Stimulated activated CD4-positive, alpha-beta T cell treated with anti-CD3 and anti-CD28 coated beads, Interleukin-4, amount 100 ng/mL, for 1 hour (primary cell): ENCODE measurements around the gene GARNL3.
A peak's percentile ranks its signal among the peaks of the same experiment; 100 is the strongest.

Experiments
- DNase-seq: peaks from one replicate; pipeline ENCODE4 v3.0.0-alpha.2; 2020

Gene GARNL3

DNA sequence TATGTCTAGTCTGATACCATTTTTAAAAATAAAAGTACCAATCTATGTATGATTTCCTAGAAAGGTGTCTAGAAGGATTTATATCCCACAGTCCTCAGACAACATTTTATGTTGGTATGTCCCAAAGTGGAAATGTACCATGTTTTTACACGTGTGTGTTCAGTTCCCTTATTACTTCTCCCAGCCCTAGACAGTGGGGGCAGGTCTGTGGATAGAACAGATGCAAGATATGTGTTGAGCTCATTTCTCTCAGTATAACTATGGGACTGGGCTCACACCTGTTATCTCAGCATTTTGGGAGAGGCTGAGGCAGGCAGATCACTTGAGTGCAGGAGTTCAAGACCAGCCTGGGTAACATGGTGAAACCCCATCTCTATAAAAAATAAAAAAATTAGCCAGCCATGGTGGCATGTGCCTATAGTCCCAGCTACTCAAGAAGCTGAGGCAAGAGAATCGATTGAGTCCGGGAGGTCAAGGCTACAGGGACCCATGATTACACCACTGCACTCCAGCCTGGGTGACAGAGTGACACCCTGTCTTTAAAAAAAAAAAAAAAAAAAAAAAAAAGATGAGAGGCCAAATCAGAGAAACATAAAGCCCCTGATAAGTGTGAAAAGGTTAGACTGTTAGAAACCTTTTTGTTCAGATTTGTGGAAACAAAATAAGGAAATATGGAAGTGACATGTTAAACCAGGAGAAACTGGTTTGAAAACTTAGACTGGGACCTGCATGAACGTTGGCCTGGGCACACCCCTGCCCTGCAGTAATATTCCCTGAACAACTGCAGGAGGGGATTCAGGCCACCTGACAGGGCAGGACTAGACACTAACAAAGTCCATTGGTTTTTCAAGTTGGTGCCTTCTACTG, 125.0 kb downstream of the GARNL3 start:
- no peak for DNase-seq

DNA sequence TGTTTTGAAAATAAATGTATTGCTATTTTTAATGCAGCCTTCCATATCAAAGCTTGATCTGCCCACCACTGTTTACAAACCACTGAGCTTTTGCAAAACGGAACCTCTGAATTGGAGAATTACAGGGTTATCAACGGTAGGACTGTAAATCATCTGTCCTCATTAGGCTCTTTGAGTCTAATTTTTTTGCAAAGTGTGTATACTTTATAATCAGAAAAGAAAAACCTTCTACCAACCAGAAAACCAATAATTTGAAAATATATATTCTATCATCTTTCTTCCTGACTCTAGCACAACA, 125.6 kb downstream of the GARNL3 start:
- no peak for DNase-seq

DNA sequence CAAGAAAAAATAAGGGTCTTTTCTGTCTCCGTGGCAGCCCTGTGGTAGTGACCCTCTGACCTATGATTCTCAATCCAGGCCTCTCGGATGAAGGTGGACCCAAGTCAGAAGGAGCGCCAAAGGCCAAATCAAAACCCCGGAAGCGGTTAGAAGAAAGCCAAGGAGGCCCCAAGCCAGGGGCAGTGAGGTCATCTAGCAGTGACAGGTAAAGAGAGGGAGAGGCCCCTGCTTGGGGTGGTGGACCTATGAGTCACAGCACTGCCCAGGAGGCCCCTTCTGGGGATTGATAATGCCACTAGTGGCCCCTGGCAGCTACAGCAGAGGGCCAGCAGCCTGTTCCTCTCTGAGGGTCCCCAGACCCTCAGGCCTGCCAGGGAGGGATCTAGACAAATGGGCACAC, 126.0 kb downstream of the GARNL3 start:
- DNase-seq = no peak

DNA sequence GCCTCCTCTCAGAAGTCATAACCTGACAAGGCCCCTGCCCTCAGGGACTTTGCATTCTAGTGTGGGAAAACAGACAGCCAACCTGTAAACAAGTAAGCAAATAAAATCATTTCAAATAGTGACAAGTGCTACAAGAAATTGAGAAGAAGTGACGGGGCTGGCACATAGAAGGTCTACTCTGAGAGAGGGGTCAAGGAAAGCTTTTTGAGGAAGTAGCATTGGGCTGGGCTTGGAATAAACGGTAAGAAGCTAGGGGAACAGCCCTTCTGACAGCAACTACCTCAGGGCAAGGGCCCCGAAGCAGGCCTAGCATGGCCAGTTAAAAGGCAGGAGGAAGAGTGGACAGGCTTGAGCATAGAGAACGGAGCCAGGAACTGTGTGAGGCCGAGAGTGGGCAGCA, 127.6 kb downstream of the GARNL3 start:
- no peak for DNase-seq

DNA sequence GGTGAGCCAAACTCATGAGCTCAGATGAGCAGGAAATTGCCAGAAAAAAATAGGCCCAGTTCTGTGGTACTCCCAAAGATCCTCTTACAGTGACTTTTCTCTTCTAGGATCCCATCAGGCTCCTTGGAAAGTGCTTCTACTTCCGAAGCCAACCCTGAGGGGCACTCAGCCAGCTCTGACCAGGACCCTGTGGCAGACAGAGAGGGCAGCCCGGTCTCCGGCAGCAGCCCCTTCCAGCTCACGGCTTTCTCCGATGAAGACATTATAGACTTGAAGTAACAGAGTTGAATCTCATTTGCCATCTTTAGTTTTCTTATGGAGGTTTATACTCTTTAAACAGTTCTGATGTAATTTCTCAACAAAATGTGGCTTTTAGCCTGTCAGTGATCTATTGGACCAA, 128.4 kb downstream of the GARNL3 start:
- no peak for DNase-seq

DNA sequence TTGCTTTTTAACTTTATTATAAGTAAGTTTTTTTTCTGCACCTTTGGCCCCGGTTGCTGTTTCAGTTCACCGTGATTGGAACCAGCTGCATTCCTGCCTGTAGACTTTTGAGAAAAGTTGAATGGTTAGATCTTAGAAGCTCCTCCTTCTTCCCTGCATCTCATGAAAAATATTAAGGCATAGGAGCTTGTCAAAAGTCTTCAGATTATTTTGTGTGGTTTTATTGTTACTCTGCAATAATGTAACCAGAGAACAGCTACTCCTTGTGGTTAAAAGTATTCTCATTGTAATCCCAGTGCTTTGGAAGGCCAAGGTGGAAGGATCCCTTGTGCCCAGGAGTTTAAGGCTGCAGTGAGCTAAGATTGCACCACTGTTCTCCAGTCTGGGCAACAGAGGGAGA, 129.1 kb downstream of the GARNL3 start:
- DNase-seq = no peak

DNA sequence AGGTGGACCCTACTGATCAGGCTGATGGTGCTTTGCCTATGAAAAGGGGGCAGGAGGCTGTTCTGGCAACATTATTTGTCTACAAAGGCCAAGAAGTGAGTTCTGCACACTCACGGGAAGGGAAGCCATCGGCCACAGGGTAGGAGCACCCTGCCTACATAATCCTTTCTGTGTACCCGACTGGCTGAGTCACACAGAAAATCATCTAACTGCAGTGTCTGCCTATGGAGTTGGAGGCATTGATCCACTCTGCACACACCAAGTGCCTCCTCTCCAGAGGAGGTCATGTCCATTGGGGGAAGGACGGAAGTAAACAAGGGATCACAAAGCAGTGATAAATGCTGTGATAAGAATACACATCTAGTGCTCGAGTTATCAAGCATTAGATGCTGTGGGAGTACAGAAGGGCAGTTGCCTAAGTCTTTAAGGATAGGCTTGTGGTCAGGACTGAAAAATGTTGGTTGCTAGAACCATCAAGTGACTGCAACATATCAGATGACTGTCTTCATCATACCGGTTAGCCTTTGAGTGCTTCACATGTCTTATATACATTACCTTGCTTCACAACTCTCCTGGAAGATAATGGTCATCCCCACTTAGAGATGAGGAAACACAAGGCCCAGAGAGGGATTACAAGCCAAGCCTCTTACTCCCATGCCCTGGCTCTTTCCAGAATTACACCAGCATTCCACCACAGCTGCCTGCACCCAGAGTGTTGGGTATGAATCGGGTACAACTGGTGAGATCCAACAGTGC, 131.1 kb downstream of the GARNL3 start:
- DNase-seq = no peak

DNA sequence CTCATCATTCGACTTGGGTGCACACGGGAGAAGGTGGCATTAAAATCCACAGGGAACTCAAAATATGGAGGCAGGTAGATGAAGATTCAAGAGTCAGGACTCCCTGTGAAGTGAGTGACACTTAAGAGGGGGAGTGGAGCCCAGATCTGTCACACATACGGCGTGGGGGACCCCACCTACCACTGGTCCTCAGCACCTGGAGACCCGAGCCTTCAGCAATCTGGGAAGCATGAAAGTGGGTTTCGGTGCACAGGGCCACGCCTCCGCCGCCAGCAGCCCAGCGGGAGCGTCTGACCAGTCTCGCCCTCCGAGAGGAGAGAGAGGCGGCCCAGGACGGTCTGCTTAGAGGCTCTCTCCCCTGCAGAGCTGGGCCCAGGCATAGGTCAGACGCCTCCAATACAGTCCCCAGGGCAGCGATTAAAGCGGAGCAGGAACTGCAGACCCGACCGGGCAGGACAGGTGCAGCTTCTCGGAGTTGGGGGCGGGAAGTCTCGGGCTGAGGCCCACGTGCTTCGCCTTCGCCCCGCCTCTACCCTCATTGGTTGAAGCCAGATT, 131.8 kb downstream of the GARNL3 start:
- no peak for DNase-seq

DNA sequence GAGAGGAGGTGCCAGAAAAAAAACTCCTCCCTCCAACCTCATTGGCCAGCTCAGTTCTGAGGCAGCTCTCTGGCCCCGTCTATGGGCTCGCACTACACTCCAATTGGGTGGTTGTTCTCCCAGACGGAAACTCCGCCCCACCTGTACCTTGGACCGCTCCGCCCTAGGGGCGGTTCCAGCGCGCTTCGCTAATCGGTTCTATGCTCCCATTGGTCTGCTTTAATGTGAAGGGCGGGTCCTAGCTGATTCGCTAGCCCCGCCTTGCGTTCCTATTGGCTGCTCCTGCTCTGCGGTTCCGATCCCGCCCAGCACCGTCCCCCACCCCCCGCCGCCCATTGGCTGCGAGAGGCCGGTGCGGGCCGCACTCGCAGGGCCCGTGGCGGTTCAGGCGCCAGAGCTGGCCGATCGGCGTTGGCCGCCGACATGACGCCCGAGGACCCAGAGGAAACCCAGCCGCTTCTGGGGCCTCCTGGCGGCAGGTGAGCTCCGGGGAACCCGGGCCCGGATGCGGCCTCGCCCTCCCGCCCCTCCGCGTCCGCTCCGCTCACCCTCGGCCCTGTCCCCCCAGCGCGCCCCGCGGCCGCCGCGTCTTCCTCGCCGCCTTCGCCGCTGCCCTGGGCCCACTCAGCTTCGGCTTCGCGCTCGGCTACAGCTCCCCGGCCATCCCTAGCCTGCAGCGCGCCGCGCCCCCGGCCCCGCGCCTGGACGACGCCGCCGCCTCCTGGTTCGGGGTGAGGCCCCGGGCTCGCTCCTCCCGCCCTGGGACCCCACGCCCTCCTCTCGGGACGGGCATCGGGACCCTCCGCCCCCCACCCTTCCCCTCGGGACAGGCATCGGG, 132.5 kb downstream of the GARNL3 start, which contains the start of gene SLC2A8:
TSS of gene SLC2A8 (plus strand) at position 362 of the 838 bp plus-strand sequence. CDS start at position 424, 62 bp downstream.
- DNase-seq = peak; percentile 80

DNA sequence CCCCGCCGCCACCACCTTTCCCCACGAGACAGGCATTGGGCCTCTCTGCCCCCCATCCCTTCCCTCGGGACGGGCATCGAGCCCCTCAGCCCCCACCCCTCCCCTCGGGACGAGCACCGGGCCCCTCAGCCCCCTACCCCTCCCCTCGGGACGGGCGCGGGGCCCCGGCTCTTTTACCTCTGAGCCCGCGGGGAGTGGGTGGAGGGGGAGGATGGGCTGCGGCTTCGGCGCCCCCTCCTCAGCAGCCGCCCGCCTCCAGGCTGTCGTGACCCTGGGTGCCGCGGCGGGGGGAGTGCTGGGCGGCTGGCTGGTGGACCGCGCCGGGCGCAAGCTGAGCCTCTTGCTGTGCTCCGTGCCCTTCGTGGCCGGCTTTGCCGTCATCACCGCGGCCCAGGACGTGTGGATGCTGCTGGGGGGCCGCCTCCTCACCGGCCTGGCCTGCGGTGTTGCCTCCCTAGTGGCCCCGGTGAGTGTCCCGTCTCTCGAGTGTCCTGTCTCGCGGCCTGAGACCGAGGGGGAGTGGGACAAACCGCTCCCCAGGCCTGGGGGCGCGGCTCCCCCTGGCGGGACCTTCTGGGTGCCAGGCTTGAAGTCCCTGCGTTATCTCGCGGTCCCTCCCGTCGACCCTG, 133.2 kb downstream of the GARNL3 start:
- DNase-seq = peak; percentile 26

DNA sequence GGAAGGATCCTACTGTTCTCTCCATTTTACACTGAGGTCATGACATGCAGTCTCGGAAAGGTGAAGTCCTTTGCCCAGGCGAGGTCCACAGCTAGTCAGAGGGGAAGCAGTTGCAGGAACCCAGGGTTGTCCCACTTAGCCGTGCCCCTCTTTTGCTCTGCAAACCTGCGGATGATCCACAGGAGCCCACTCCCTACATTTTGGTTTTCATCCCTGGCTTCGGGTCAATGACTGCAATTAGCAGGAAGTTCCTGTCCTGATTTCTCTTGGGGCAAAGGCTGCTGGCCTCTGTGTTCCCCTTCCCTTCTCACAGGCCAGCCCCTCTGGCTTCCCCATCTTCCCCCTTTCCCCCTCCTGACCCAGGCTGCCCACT, 133.7 kb downstream of the GARNL3 start:
- no peak for DNase-seq

DNA sequence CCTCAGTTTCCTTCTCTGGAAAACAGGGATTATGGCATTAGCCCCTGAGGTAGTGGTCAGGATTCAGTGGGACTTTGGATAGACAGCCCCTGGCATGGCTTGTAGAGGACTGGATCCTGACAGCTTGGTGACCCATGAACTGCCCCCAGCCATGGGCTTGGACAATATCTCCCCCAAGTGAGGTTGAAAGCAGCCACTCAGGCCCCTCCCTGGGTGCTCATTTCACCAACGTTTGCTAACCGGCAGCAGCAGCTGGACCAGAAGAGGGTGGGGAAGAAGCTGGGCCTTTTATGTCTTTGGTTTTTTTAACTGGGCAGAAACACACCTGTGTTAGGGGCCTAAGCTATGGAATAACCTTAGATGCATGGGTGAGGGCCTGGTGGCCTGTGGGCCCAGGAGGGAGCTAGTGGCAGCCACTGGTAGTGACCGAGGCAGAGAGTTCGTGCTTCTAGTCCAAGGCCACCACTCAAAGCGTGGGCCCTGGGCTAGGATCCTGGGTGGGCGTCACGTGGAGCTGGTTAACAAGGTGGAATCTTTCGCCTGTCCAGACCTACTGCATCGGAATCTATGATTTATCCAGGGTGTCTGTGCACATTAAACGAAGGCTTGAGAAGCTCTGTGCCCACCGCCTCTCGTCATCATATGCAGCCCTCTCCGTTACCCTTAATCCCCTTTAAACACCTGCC, 134.3 kb downstream of the GARNL3 start:
- no peak for DNase-seq

DNA sequence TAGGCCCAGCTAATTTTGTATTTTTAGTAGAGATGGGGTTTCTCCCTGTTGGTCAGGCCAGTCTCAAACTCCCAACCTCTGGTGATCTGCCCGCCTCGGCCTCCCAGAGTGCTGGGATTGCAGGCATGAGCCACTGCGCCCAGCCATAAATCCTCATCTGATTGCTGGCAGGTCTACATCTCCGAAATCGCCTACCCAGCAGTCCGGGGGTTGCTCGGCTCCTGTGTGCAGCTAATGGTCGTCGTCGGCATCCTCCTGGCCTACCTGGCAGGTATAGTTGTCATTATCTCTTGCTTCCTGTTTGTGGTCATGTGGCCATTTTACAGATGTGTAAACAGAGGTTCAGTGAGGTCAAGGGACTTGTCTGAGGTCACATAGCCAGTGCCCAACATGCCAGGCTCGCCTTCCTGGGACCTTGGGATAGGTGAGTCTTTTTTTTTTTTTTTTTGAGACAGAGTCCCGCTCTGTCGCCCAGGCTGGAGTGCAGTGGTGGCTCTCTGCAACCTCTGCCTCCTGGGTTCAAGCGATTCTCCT, 135.2 kb downstream of the GARNL3 start:
- DNase-seq = no peak

DNA sequence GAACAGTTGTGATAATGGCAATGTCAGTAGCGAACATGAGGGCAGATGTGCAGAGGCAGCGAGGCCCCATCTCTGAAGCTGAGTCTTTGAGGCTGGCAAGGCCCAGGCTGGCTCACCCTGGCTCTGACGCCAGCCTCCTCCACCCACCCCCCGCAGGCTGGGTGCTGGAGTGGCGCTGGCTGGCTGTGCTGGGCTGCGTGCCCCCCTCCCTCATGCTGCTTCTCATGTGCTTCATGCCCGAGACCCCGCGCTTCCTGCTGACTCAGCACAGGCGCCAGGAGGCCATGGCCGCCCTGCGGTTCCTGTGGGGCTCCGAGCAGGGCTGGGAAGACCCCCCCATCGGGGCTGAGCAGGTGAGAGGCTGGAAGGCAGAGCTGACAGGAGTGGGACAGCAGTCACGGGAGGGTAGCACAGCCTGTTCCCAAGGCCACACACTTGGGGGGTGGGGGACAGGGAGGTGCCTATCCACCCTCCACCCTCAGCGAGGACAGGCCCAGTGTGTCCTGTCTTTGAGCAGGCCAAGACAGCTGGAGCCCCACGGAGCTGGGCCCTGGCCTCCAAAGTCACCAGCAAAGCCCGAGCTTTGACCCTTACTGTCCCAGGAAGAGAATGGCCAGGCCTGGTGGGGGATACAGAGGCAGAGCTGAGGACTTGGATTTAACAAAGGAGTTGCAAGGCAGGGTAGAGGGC, 138.0 kb downstream of the GARNL3 start:
- DNase-seq = no peak

DNA sequence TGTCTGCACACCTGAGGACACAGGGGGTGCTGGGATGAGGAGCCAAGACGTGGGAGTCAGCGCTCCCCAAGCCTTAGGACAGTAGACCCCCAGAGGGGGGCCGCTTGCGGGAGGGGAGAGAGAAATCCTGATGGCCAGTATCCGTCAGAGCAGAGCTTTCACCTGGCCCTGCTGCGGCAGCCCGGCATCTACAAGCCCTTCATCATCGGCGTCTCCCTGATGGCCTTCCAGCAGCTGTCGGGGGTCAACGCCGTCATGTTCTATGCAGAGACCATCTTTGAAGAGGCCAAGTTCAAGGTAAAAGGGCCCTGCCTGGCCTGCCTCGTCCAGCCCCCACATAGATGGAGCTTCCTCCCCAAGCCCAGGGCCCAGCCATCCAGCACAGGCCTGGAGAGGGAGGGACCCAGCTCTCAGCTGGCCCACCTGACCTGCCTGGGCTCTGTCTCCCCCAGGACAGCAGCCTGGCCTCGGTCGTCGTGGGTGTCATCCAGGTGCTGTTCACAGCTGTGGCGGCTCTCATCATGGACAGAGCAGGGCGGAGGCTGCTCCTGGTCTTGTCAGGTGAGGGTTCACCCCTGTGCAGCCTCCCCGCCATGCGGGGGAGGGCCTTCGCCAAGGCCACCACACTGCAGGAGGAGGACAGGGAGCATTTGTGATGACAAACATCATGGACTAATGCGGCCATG, 139.1 kb downstream of the GARNL3 start:
- DNase-seq = no peak

DNA sequence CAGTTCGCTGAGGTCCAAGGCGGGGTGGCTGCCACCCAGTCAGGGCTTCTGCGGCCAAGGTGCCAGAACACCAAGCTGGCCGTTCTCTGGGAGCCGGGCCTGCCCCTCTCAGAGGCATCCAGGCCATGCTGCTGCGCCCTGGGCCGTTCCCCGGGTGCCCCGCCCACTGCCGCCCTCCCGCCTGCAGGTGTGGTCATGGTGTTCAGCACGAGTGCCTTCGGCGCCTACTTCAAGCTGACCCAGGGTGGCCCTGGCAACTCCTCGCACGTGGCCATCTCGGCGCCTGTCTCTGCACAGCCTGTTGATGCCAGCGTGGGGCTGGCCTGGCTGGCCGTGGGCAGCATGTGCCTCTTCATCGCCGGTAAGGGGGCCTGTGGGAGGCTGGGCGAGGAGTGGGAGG, 140.1 kb downstream of the GARNL3 start:
- DNase-seq = no peak

DNA sequence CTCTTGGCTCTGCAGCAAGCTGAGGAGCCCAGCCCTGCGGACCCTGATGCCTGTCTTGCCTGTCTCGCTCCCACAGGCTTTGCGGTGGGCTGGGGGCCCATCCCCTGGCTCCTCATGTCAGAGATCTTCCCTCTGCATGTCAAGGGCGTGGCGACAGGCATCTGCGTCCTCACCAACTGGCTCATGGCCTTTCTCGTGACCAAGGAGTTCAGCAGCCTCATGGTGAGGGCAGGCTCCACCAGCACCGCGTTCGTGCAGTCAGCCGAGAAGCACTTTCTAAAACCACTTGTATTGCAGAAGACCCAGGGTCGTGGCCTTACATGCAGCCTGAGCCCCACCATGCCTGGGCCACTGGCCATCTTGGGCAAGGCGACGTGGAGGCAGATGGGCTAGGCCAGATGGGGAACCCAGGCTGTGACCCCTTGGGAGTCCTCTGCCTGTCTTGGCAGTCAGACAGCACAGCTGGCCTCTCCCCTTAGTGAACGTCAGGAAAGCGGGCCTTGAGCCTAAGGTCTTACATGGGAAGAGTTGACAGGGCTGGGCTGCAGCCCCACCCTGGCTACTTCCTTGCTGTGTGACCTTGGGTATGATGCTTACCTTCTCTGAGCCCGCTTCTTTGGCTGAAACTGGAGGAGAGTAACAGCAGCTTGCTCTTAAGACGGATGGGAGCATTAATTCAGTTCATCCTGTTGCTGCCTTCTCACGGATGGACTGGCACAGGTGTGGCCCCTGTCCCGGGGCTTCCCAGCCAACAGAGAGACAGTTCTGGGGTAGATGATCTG, 141.0 kb downstream of the GARNL3 start:
- DNase-seq = no peak

DNA sequence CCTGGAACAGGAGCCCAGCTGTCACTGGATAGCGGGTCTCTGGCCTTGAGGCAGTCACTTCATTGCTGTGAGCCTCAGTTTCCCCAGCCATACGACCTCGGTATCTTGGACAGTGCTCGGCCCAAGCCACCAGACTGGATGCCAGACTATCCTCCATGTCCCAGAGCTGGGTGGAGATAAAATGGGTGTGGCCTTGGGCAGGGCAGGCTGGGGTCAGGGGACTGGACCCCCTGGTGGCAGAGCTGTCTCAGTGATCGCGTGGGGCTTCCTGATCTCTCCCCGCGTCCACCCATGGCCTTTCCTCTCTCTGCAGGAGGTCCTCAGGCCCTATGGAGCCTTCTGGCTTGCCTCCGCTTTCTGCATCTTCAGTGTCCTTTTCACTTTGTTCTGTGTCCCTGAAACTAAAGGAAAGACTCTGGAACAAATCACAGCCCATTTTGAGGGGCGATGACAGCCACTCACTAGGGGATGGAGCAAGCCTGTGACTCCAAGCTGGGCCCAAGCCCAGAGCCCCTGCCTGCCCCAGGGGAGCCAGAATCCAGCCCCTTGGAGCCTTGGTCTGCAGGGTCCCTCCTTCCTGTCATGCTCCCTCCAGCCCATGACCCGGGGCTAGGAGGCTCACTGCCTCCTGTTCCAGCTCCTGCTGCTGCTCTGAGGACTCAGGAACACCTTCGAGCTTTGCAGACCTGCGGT, 142.4 kb downstream of the GARNL3 start:
- DNase-seq = no peak

DNA sequence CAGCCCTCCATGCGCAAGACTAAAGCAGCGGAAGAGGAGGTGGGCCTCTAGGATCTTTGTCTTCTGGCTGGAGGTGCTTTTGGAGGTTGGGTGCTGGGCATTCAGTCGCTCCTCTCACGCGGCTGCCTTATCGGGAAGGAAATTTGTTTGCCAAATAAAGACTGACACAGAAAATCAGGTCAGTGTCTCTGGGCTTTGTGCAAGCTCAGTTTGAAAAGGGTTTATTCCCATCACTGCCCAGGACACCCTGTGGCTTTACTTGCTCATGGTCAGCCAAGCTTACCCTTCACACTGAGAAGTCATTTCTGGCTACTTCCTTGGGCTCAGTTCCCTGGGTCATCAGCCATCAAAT, 142.9 kb downstream of the GARNL3 start:
- DNase-seq = no peak
